MCF 10A (cell line): Measurements from ENCODE around the gene CXorf65. TPM values are rescaled to one million over a fixed set of nuclear protein-coding genes. Genes with fewer than 3 reads are reported as not detected.

Experiments used
- BruUV-seq: library from RNA; stranded (reverse); fragments of 400-500 nt; replicated peaks from 2 replicates; lab custom pipeline; 2021; lab: Mats Ljungman, UMichigan
- CTCF ChIA-PET: fragments of 300-600 bp; sonication (Branson Sonifier 250); formaldehyde crosslinking; extraction: SDS; loops from one replicate; lab custom pipeline; 2021; ENCODE audit warnings: antibody characterized with exemption, inconsistent platforms; lab: Yijun Ruan, JAX
- POLR2A ChIA-PET: fragments of 300-600, 350-650 bp; sonication (Branson Sonifier 250); formaldehyde crosslinking; extraction: SDS; loops from one replicate; lab custom pipeline; 2020; ENCODE audit warnings: antibody characterized with exemption, inconsistent platforms; lab: Yijun Ruan, JAX
- DNase-seq: peaks from one replicate; pipeline ENCODE4 v3.0.0-alpha.2; 2018; ENCODE audit not compliant: unreplicated experiment
- H3K27ac Mint-ChIP-seq: one replicate; pipeline ENCODE4 v1.8.0; 2022; ENCODE audit warnings: mild to moderate bottlenecking, low read depth, mixed read lengths; ENCODE audit not compliant: unreplicated experiment
- H3K27me3 Mint-ChIP-seq: one replicate; pipeline ENCODE4 v1.8.0; 2022; ENCODE audit warnings: mixed read lengths; ENCODE audit not compliant: insufficient read depth, unreplicated experiment
- H3K36me3 Mint-ChIP-seq: one replicate; pipeline ENCODE4 v1.8.0; 2022; ENCODE audit warnings: mild to moderate bottlenecking, moderate library complexity, mixed read lengths; ENCODE audit not compliant: insufficient read depth, unreplicated experiment
- H3K4me1 Mint-ChIP-seq: one replicate; pipeline ENCODE4 v1.8.0; 2022; ENCODE audit warnings: mixed read lengths; ENCODE audit not compliant: insufficient read depth, unreplicated experiment
- H3K4me3 Mint-ChIP-seq: one replicate; pipeline ENCODE4 v1.8.0; 2022; ENCODE audit warnings: mild to moderate bottlenecking, moderate library complexity, mixed read lengths; ENCODE audit not compliant: unreplicated experiment
- H3K9me3 Mint-ChIP-seq: one replicate; pipeline ENCODE4 v1.8.0; 2022; ENCODE audit warnings: mixed read lengths; ENCODE audit not compliant: unreplicated experiment
- intact Hi-C: fragments of 100-400 bp; cut with micrococcal nuclease; formaldehyde crosslinking; loops from 2 replicates; pipeline ENCODE4 v1.14.1; 2022
- total RNA-seq: library from RNA; stranded (reverse); gene quantifications from 2 replicates; pipeline ENCODE4 v1.2.3, GENCODE V29; 2022
- TF ChIP-seq, protein P1 (sequence below): fragments of 200-600 bp; IDR thresholded peaks from one replicate; pipeline ENCODE4 v1.8.0; 2022; ENCODE audit warnings: antibody characterized with exemption, mild to moderate bottlenecking; ENCODE audit not compliant: unreplicated experiment

The CXorf65 gene
- total RNA-seq, 1 experiment from 2014 or later, result not detected

DNA sequence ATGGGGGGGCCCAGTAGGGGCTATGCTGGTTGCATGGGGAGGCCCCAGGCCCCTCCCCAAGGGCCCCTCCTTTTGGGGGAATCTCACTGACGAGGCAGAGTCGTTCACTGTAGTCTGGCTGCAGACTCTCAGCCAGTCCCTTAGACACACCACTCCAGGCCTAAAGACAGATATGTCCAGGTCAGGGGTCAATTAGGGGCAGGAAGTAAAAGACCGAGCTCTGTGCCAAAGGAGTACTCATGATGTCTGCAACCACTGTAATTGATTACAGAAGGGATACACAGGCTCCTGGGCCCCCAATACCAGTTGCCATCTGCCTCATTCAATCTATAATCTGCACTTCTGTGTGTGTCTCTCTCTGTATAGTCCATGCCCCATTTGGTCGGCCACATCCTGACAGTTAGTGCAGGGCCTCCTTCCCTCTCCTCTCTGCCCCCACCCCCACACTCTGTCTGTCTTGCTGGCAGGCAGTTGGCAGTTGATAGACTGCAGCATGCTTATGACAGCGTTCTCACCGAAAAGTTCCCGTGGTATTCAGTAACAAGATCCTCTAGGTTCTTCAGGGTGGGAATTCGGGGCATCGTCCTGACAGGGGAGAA is 1.3 kb upstream of the CXorf65 start:
- intact Hi-C loops, result no loop called here

DNA sequence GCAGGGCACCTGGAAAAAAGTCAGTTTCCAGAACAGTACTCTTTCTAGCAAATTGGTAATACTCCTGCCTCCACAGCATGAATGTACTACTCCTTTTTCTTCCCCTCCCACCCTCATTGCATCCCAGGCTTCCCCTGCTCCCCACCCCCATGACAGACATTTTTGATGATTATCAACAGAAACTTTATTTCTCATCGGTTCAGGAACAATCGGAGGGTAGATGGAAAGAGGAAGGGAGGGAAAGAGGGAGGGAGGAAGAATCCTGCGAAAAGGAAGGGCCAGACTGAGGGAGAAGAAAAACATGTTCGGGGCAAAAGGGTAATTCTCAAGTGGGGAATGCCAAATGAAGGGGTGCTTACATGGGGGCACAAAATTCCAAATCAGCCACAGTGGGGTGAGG is 705 bp upstream of the CXorf65 start:
- peaks cover 44% of the 10 kb centered on the region for H3K27me3 Mint-ChIP-seq
- TF ChIP-seq, protein P1, sequence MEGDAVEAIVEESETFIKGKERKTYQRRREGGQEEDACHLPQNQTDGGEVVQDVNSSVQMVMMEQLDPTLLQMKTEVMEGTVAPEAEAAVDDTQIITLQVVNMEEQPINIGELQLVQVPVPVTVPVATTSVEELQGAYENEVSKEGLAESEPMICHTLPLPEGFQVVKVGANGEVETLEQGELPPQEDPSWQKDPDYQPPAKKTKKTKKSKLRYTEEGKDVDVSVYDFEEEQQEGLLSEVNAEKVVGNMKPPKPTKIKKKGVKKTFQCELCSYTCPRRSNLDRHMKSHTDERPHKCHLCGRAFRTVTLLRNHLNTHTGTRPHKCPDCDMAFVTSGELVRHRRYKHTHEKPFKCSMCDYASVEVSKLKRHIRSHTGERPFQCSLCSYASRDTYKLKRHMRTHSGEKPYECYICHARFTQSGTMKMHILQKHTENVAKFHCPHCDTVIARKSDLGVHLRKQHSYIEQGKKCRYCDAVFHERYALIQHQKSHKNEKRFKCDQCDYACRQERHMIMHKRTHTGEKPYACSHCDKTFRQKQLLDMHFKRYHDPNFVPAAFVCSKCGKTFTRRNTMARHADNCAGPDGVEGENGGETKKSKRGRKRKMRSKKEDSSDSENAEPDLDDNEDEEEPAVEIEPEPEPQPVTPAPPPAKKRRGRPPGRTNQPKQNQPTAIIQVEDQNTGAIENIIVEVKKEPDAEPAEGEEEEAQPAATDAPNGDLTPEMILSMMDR, result no peak
- DNase-seq, result no peak
- H3K36me3 Mint-ChIP-seq, result no peaks in the 10 kb centered on the region
- no peak overlapping the region for H3K4me3 Mint-ChIP-seq
- no peaks in the 10 kb centered on the region for H3K9me3 Mint-ChIP-seq
- BruUV-seq, result no TSS peak
- CTCF ChIA-PET, result no interaction called here
- no peak overlapping the region for H3K27ac Mint-ChIP-seq
- H3K4me1 Mint-ChIP-seq, result no peaks in the 10 kb centered on the region
- intact Hi-C loops, result no loop called here
- POLR2A ChIA-PET, result no interaction called here

More for the DNA sequence above, 1.3 kb upstream of the CXorf65 start:
- Mint-ChIP-seq H3K9me3 (no peaks in the 10 kb centered on the region), H3K36me3 (no peaks in the 10 kb centered on the region), H3K4me3 (no peak overlapping the region), H3K4me1 (no peaks in the 10 kb centered on the region), H3K27me3 (peaks cover 50% of the 10 kb centered on the region), H3K27ac (no peak overlapping the region)
- BruUV-seq, result no TSS peak
- CTCF ChIA-PET, result interaction anchor here (0.7 kb wide), 1 partner anchor 153 kb away, joined by 4 read pairs; no protein-coding TSS in a partner anchor
- DNase-seq, result no peak
- TF ChIP-seq, protein P1, result no peak
- POLR2A ChIA-PET, result interaction anchor here (0.5 kb wide), 1 partner anchor 225 kb away, joined by 3 read pairs; no protein-coding TSS in a partner anchor

DNA sequence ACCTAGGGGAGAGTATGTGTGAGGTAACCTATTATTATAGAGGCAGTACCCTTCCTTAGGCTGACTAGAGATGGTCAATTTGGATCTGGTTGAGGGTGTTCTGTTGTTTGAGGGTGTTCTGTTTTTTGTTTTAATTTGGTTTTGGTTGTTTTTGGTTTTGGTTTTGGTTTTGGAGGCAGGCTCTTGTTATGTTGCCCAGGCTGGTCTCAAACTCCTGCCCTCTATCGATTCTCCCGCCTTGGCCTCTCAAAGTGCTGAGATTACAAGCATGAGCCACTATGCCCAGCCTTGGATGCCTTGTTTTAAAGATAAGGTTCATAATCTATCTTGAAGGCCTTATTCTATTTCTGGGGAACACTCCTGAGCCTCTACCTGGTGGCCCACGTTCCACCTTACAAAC is 912 bp downstream of the CXorf65 start:
- intact Hi-C loops, result no loop called here
- H3K27me3 Mint-ChIP-seq, result peaks cover 40% of the 10 kb centered on the region
- H3K9me3 Mint-ChIP-seq, result no peaks in the 10 kb centered on the region
- CTCF ChIA-PET, result interaction anchor here (0.5 to 0.7 kb wide), 3 partner anchors 22 to 268 kb away, joined by 3 to 4 read pairs (median 4); no protein-coding TSS in a partner anchor
- no peak overlapping the region for H3K4me3 Mint-ChIP-seq
- no peak for DNase-seq
- no peak overlapping the region for H3K27ac Mint-ChIP-seq
- no TSS peak for BruUV-seq
- POLR2A ChIA-PET, result no interaction called here
- TF ChIP-seq, protein P1, result no peak
- no peaks in the 10 kb centered on the region for H3K36me3 Mint-ChIP-seq
- H3K4me1 Mint-ChIP-seq, result no peaks in the 10 kb centered on the region

DNA sequence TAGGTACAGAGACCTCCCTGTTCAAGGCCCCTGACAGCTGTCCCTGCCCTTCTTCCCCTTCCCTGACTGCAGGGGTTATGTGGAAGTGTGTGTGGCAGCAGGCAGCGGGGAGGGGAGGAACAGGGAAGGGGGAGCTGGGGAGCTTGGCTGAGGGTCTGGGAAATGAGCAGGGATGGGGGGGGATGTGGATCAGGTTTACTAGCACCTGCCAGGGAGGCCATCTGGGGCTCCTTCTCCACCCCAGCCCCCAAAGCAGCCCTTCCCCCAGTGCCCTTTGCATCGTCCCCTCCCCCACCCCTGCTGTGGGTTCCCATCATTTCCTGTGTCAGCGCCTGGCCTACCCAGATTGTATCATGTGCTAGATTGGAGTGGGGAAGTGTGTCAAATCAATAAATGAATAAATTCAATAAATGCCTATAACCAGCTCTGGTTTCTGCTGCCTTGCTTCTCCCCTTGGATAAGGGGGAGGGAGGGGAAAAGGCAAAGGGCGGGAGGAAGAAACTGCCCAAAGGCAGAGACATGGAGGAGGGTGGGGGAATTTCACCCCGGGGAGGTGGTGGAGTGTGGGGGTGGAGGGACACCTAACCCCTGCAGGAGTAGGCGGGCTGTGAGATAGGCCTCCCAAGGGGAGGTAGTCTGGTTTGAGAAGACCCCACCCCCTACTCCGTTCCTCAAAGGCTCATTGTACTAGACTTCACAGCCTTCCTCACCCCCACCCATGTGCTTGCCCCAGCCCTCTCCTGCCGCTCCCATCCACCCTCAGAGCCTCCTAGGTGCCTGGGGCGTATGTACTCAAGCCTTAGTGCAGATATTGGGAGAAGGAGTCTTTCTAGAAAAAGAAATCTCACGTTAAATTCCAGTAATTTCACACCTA is 3.2 kb downstream of the CXorf65 start:
- TF ChIP-seq, protein P1, result no peak
- no peak for DNase-seq
- no TSS peak for BruUV-seq
- ChIA-PET POLR2A (interaction anchor here (1.4 kb wide), 1 partner anchor 15 kb away, joined by 5 read pairs; the partner anchor contains the start of gene MED12), CTCF (interaction anchor here (0.6 to 1.0 kb wide), 2 partner anchors 26 to 35 kb away, joined by 4 to 5 read pairs; partner anchors contain the start of gene SNX12)
- no peak overlapping the region for H3K4me3 Mint-ChIP-seq
- intact Hi-C loops, result no loop called here
- no peak overlapping the region for H3K27ac Mint-ChIP-seq
- no peaks in the 10 kb centered on the region for H3K9me3 Mint-ChIP-seq
- peaks cover 50% of the 10 kb centered on the region for H3K27me3 Mint-ChIP-seq
- H3K36me3 Mint-ChIP-seq, result no peaks in the 10 kb centered on the region
- no peaks in the 10 kb centered on the region for H3K4me1 Mint-ChIP-seq
